Measurements from ENCODE around the gene TMIGD2. TPM values are rescaled to one million over a fixed set of nuclear protein-coding genes. Genes with fewer than 3 reads are reported as not detected.
"Not testable (repeated sequence)": the region's sequence is repeated elsewhere in the genome, so short reads cannot be mapped to it uniquely, and the experiment has no call there.

The TMIGD2 gene
- total RNA-seq, 1 experiment from 2014 or later = not detected

DNA sequence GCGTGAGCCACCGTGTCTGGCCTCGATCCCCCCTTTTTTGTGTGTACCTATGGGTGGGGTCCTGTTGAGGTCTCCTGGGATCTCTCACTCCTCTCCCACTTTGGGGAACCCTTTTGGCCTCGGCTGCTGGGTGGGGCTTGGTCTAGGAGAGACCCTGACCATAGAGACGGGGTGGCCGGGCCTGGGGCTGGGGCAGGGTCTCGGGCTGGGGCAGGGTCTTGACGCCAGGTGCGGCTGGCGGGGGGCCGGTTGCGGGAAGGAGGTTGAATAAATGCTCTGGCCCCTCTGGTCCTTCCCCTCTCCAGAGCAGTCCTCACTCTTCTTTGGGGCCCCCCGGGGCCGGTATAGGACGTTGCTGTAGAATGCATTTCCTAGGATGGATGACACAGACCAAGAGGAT is 9.7 kb downstream of the TMIGD2 start:
- Histone ChIP-seq H3K4me3 (ENCODE audit: low read length) (no peak overlapping the region), H3F3A (ENCODE audit: low read length, unreplicated experiment) (no peaks in the 10 kb centered on the region), H3K79me2 (ENCODE audit: low read length) (no peaks in the 10 kb centered on the region), H3K4me2 (ENCODE audit: low read length) (no peak overlapping the region), H3K9me2 (replicated peaks; ENCODE audit: low read length) (no peaks in the 10 kb centered on the region), H3K9ac (ENCODE audit: low read length) (no peak overlapping the region), H3K27me3 (ENCODE audit: low read length) (no peaks in the 10 kb centered on the region), H3K36me3 (ENCODE audit: low read depth, low read length) (no peaks in the 10 kb centered on the region), H3K27ac (ENCODE audit: low read length) (no peak overlapping the region), H4K20me1 (ENCODE audit: low read length) (no peaks in the 10 kb centered on the region), H2AFZ (ENCODE audit: low read length) (no peak overlapping the region), H3K9me3 (ENCODE audit: low read length) (no peaks in the 10 kb centered on the region), H3K4me1 (ENCODE audit: insufficient read depth, low read length) (no peaks in the 10 kb centered on the region)
- ChIA-PET POLR2A (ENCODE audit: unreplicated experiment) (no interaction called here), CTCF (no interaction called here)
- no TSS peak for BruUV-seq (replicated peaks)
- intact Hi-C loops (cut with micrococcal nuclease) = no loop called here
- no peak for DNase-seq
- no peak for ATAC-seq
- TF ChIP-seq EZH2phosphoT487 (IDR thresholded peaks at IDR 0.05; ENCODE audit: borderline replicate concordance, low read length) (no peak), CTCF (conservative IDR thresholded peaks at IDR 0.05; ENCODE audit: low read depth, low read length) (no peak), EZH2 (IDR thresholded peaks at IDR 0.05; ENCODE audit: low read length, unreplicated experiment) (no peak)

DNA sequence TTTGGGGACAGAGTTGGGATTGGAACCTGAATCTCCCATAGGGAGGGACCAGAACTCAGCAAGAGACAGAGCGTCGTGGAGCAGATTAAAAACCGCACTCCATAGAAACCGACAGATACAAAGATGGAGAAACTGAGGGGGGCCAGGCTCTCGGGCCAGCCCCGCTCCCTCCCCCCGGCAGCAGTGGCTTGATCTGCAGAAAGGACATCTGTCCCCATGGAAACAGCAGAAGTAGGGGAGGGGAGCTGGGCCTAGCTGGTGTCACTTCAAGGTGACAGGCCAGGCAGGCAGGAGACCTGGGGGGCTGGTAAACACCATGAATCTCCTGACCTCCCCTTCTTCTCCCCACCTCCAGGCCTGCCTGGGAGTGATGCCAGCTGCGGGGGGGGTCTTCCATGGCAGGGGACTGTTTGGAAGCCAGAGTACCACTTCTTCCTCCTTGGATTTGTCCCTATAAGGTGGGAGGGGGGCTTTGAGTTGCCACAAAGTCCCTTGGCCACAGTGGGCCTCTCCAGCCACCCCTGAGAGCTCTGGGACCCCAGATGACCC is 10.9 kb downstream of the TMIGD2 start:
- ChIA-PET CTCF (no interaction called here), POLR2A (ENCODE audit: unreplicated experiment) (no interaction called here)
- no peaks in the 10 kb centered on the region for H3K4me1 ChIP-seq (ENCODE audit: insufficient read depth, low read length)
- H4K20me1 ChIP-seq (ENCODE audit: low read length) = no peaks in the 10 kb centered on the region
- TF ChIP-seq EZH2 (IDR thresholded peaks at IDR 0.05; ENCODE audit: low read length, unreplicated experiment) = no peak
- no peak for TF ChIP-seq CTCF (conservative IDR thresholded peaks at IDR 0.05; ENCODE audit: low read depth, low read length)
- TF ChIP-seq EZH2phosphoT487 (IDR thresholded peaks at IDR 0.05; ENCODE audit: borderline replicate concordance, low read length) = no peak
- H3K9ac ChIP-seq (ENCODE audit: low read length) = no peak overlapping the region
- no peaks in the 10 kb centered on the region for H3K27me3 ChIP-seq (ENCODE audit: low read length)
- H2AFZ ChIP-seq (ENCODE audit: low read length) = no peak overlapping the region
- no peak overlapping the region for H3K4me2 ChIP-seq (ENCODE audit: low read length)
- no peaks in the 10 kb centered on the region for H3K9me2 ChIP-seq (replicated peaks; ENCODE audit: low read length)
- no peaks in the 10 kb centered on the region for H3K79me2 ChIP-seq (ENCODE audit: low read length)
- ATAC-seq = no peak
- H3K27ac ChIP-seq (ENCODE audit: low read length) = no peak overlapping the region
- H3K4me3 ChIP-seq (ENCODE audit: low read length) = no peak overlapping the region
- no TSS peak for BruUV-seq (replicated peaks)
- intact Hi-C loops (cut with micrococcal nuclease) = no loop called here
- no peaks in the 10 kb centered on the region for H3K36me3 ChIP-seq (ENCODE audit: low read depth, low read length)
- no peaks in the 10 kb centered on the region for H3K9me3 ChIP-seq (ENCODE audit: low read length)
- DNase-seq = no peak
- H3F3A ChIP-seq (ENCODE audit: low read length, unreplicated experiment) = no peaks in the 10 kb centered on the region

DNA sequence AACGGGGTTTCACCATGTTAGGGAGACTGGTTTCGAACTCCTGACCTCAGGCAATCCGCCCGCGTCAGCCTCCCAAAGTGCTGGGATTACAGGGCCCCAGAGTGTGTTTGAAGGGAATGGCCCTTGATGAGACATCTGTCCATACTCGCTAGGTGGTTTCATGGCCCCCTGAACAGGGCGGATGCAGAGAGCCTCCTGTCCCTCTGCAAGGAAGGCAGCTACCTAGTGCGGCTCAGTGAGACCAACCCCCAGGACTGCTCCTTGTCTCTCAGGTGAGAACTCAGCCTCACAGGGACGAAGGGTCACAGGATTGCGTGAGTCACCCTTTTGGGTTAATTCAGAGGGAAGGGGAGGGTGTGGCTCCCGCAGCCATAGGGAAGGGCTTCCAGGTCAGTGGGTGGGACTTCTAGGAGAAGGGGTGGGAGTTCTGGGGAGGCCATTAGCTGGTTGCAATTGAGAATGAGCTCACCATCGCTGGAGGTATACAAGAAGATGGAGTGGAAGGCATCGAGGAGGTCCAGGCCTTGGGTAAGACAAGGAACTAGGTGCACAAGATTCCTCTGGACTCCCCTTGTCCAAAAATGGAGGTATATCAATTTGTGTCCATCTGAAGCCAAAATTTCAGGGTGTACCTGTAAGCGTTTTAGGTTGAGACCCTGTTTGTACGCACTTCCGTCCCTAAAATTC is 14.0 kb downstream of the TMIGD2 start:
- Histone ChIP-seq H4K20me1 (ENCODE audit: low read length) (no peaks in the 10 kb centered on the region), H3K9me2 (replicated peaks; ENCODE audit: low read length) (no peaks in the 10 kb centered on the region), H3K79me2 (ENCODE audit: low read length) (no peaks in the 10 kb centered on the region), H3K9ac (ENCODE audit: low read length) (no peak overlapping the region), H3K27me3 (ENCODE audit: low read length) (no peaks in the 10 kb centered on the region), H3K9me3 (ENCODE audit: low read length) (no peaks in the 10 kb centered on the region), H2AFZ (ENCODE audit: low read length) (no peak overlapping the region), H3K27ac (ENCODE audit: low read length) (no peak overlapping the region), H3F3A (ENCODE audit: low read length, unreplicated experiment) (no peaks in the 10 kb centered on the region), H3K4me3 (ENCODE audit: low read length) (no peak overlapping the region), H3K36me3 (ENCODE audit: low read depth, low read length) (no peaks in the 10 kb centered on the region), H3K4me1 (ENCODE audit: insufficient read depth, low read length) (no peaks in the 10 kb centered on the region), H3K4me2 (ENCODE audit: low read length) (no peak overlapping the region)
- DNase-seq (peak; percentile 9), ATAC-seq (no peak)
- CTCF ChIA-PET = no interaction called here
- intact Hi-C loops (cut with micrococcal nuclease) = no loop called here
- TF ChIP-seq CTCF (conservative IDR thresholded peaks at IDR 0.05; ENCODE audit: low read depth, low read length) (no peak), EZH2 (IDR thresholded peaks at IDR 0.05; ENCODE audit: low read length, unreplicated experiment) (no peak), EZH2phosphoT487 (IDR thresholded peaks at IDR 0.05; ENCODE audit: borderline replicate concordance, low read length) (no peak)
- no TSS peak for BruUV-seq (replicated peaks)
- POLR2A ChIA-PET (ENCODE audit: unreplicated experiment) = no interaction called here

DNA sequence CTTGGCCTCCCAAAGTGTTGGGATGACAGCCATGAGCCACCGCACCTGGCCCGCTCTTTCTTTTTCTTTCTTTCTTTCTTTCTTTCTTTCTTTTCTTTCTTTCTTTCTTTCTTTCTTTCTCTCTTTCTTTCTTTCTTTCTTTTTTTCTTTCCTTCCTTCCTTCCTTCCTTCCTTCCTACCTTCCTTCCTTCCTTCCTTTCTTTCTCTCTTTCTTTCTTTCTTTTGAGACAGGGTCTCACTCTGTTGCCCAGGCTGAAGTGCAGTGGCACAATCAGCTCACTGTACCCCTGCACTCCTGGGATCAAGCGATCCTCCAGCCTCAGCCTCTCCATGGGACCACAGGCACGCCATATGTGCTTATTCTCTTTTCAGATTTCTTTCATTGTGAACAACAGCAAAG is 16.0 kb downstream of the TMIGD2 start:
- H3K4me3 ChIP-seq (ENCODE audit: low read length); H3K9me3 ChIP-seq (ENCODE audit: low read length); H4K20me1 ChIP-seq (ENCODE audit: low read length); H3K27ac ChIP-seq (ENCODE audit: low read length); DNase-seq; H3K79me2 ChIP-seq (ENCODE audit: low read length); H3F3A ChIP-seq (ENCODE audit: low read length, unreplicated experiment); intact Hi-C loops (cut with micrococcal nuclease); H3K9ac ChIP-seq (ENCODE audit: low read length); H3K9me2 ChIP-seq (replicated peaks; ENCODE audit: low read length); H3K4me2 ChIP-seq (ENCODE audit: low read length); H3K36me3 ChIP-seq (ENCODE audit: low read depth, low read length); BruUV-seq (replicated peaks); POLR2A ChIA-PET (ENCODE audit: unreplicated experiment); H3K27me3 ChIP-seq (ENCODE audit: low read length); H3K4me1 ChIP-seq (ENCODE audit: insufficient read depth, low read length); ATAC-seq; CTCF ChIA-PET; H2AFZ ChIP-seq (ENCODE audit: low read length): not testable (repeated sequence)
